Measurements from ENCODE around the gene DLGAP4. TPM values are rescaled to one million over a fixed set of nuclear protein-coding genes. Genes with fewer than 3 reads are reported as not detected.
A peak's percentile ranks its signal among the peaks of the same experiment; 100 is the strongest.

DLGAP4 gene
- total and polyA plus RNA-seq, 9 of the 15 experiments (the other 6 are each of a cell fraction or from before 2014, with no cell fraction given), result 0.31 to 34.1 (median 4.5) TPM

GRCh38 chr20:36549942-36550789, 244.0 kb downstream of the DLGAP4 start:
- Histone ChIP-seq H3K4me2 (ENCODE audit: insufficient read depth, low read length) (no peak overlapping the region), H3K36me3 (ENCODE audit: control insufficient read depth, insufficient read depth, low read length) (no peaks in the 10 kb centered on the region), H2AFZ (ENCODE audit: low read depth, low read length) (no peak overlapping the region), H3K79me2 (ENCODE audit: control insufficient read depth, insufficient read depth, low read length) (no peaks in the 10 kb centered on the region), H3K9ac (ENCODE audit: insufficient read depth in 1 of 2, low read depth in 2 of 2, low read length in 2 of 2) (peak overlapping the region in 1 of 2 experiments; percentile 53; a peak in 2 of 4 replicates), H3K27ac (ENCODE audit: extremely low read depth, low read depth, low read length) (no peak overlapping the region), H4K20me1 (replicated peaks; ENCODE audit: control insufficient read depth, insufficient read depth, low read length) (no peaks in the 10 kb centered on the region), H3K9me3 (replicated peaks; ENCODE audit: control insufficient read depth, insufficient read depth, low read depth, low read length) (no peaks in the 10 kb centered on the region), H3K9me1 (ENCODE audit: control insufficient read depth, insufficient read depth, low read length) (no peaks in the 10 kb centered on the region), H3K4me3 (no peak overlapping the region), H3K4me1 (replicated peaks in 1 of 2; ENCODE audit: control insufficient read depth in 2 of 2, insufficient read depth in 2 of 2, low read length in 2 of 2) (peaks cover 0 to 28% of the 10 kb centered on the region in 2 experiments; a peak in 3 of 5 replicates), H3K27me3 (ENCODE audit: control insufficient read depth in 2 of 2, insufficient read depth in 2 of 2, low read length in 2 of 2) (no peaks in the 10 kb centered on the region)
- ATAC-seq, result no peak
- BruUV-seq (replicated peaks), result no TSS peak
- ChIA-PET CTCF (ENCODE audit: low intra/inter-chr PET ratio) (no interaction called here), POLR2A (interaction anchor here (0.5 to 1.1 kb wide), 3 partner anchors 20 to 428 kb away, joined by 3 to 4 read pairs (median 4); no protein-coding TSS in a partner anchor)
- TF ChIP-seq CBX5 (IDR thresholded peaks at IDR 0.05; ENCODE audit: borderline replicate concordance, low read depth), result no peak
- no peak for TF ChIP-seq FOSL1 (tag; conservative IDR thresholded peaks at IDR 0.05)
- no peak for TF ChIP-seq ZBTB49 (CRISPR knock-in tag; IDR thresholded peaks at IDR 0.05; ENCODE audit: borderline replicate concordance)
- no peak for TF ChIP-seq SAFB (IDR thresholded peaks at IDR 0.05; ENCODE audit: borderline replicate concordance, low read depth, low read length)
- TF ChIP-seq MECOM (CRISPR knock-in tag; IDR thresholded peaks at IDR 0.05), result no peak
- no peak for TF ChIP-seq FOXJ2 (tag; IDR thresholded peaks at IDR 0.05)
- no peak for TF ChIP-seq GABPB1 (CRISPR knock-in tag; IDR thresholded peaks at IDR 0.05)
- no peak for TF ChIP-seq RBBP5 (IDR thresholded peaks at IDR 0.05; ENCODE audit: borderline replicate concordance, insufficient read depth, low read length, poor library complexity, severe bottlenecking)
- TF ChIP-seq ZNF561 (CRISPR knock-in tag; conservative IDR thresholded peaks at IDR 0.05), result no peak
- TF ChIP-seq ZNF274 (IDR thresholded peaks at IDR 0.05; ENCODE audit: borderline replicate concordance, low read depth, low read length), result no peak
- no peak for TF ChIP-seq FUS (optimal IDR thresholded peaks at IDR 0.05; ENCODE audit: low read depth, low read length)
- TF ChIP-seq BCLAF1 (IDR thresholded peaks at IDR 0.05; ENCODE audit: borderline replicate concordance in 1 of 2, control insufficient read depth in 1 of 2, low read depth in 2 of 2, low read length in 1 of 2), result no peak
- no peak for TF ChIP-seq MIER1 (IDR thresholded peaks at IDR 0.05; ENCODE audit: low read depth)
- TF ChIP-seq CBX2 (IDR thresholded peaks at IDR 0.05; ENCODE audit: insufficient read depth, low read length, poor library complexity, severe bottlenecking), result no peak
- no peak for TF ChIP-seq PRMT5 (CRISPR knock-in tag; IDR thresholded peaks at IDR 0.05)
- 63% methylated on average over 16 of the region's 16 CpGs for WGBS (ENCODE audit: insufficient coverage, low coverage, missing lambda C conversion rate)
- intact Hi-C loops (cut with micrococcal nuclease) (loop anchor here (10.0 kb wide), 1 partner anchor 115 kb away; no protein-coding TSS in a partner anchor), in situ Hi-C loops (cut with MboI) (loop anchor here (10.0 kb wide), 1 partner anchor 1475 kb away; no protein-coding TSS in a partner anchor)
- DNase-seq (ENCODE audit: extremely low read depth in 1 of 4, low spot score in 3 of 4), result no peak
- FAIRE-seq, result no peak

Data from K562 (cell line).